HEK293 (cell line): Measurements from ENCODE around the gene GREB1L.

Experiments used
- CTCF ChIP-seq: fragments of 450-650 bp; formaldehyde crosslinking; IDR thresholded peaks from 2 replicates; pipeline ENCODE4 v1.5.1; 2016; ENCODE audit warnings: missing biosample characterization, missing genetic modification characterization
- PATZ1 ChIP-seq: fragments of 450-650 bp; formaldehyde crosslinking; IDR thresholded peaks from 2 replicates; pipeline ENCODE4 v1.5.1; 2016; ENCODE audit warnings: missing biosample characterization, missing genetic modification characterization
- TSHZ1 ChIP-seq: fragments of 450-650 bp; formaldehyde crosslinking; IDR thresholded peaks from 2 replicates; pipeline ENCODE4 v1.5.1; 2016; ENCODE audit warnings: missing biosample characterization, missing genetic modification characterization, borderline replicate concordance
- ZNF146 ChIP-seq: fragments of 450-650 bp; formaldehyde crosslinking; IDR thresholded peaks from 2 replicates; pipeline ENCODE4 v1.5.1; 2016; ENCODE audit warnings: missing biosample characterization, missing genetic modification characterization
- ZNF169 ChIP-seq: fragments of 450-650 bp; formaldehyde crosslinking; IDR thresholded peaks from 2 replicates; pipeline ENCODE4 v1.5.1; 2016; ENCODE audit warnings: missing biosample characterization, missing genetic modification characterization
- ZNF555 ChIP-seq: fragments of 450-650 bp; formaldehyde crosslinking; conservative IDR thresholded peaks from 2 replicates; pipeline ENCODE4 v1.5.1; 2017; ENCODE audit warnings: missing biosample characterization, mild to moderate bottlenecking, missing genetic modification characterization, inconsistent platforms
- ZNF692 ChIP-seq: fragments of 450-650 bp; formaldehyde crosslinking; IDR thresholded peaks from 2 replicates; pipeline ENCODE4 v1.5.1; 2016; ENCODE audit warnings: missing biosample characterization, missing genetic modification characterization
- ZNF76 ChIP-seq: fragments of 450-650 bp; formaldehyde crosslinking; IDR thresholded peaks from 2 replicates; pipeline ENCODE4; 2016; ENCODE audit warnings: low read depth, missing biosample characterization, missing genetic modification characterization, borderline replicate concordance

- no peak for TF ChIP-seq CTCF (tag by site-specific recombination)
- no peak for TF ChIP-seq ZNF692 (tag by site-specific recombination)
- no peak for TF ChIP-seq ZNF555 (tag by site-specific recombination)
- TF ChIP-seq ZNF76 (tag by site-specific recombination) = no peak
- no peak for TF ChIP-seq ZNF146 (tag by site-specific recombination)
- no peak for TF ChIP-seq PATZ1 (tag by site-specific recombination)
- TF ChIP-seq TSHZ1 = no peak
- no peak for TF ChIP-seq ZNF169 (tag by site-specific recombination)
Observed at GRCh38 chr18:21203126-21203525, 38.9 kb upstream of the GREB1L start.
